Glomerular endothelial cell (primary cell): ENCODE data around the gene COL4A2. TPM values are rescaled to one million over a fixed set of nuclear protein-coding genes. Genes with fewer than 3 reads are reported as not detected.

Source experiments
- DNase-seq: peaks from one replicate; pipeline ENCODE4 v3.0.0-alpha.2; 2011; ENCODE audit warnings: low read depth, low spot score; ENCODE audit errors: extremely low read depth
- total RNA-seq: library from RNA; depleted of rRNA; stranded (reverse); fragments of >200 nt; gene quantifications from 2 replicates; pipeline ENCODE4 v1.2.3, GENCODE V29; 2015

COL4A2 gene
- total RNA-seq, 1 donor from 2014 or later: 3,750 TPM

- no peak for DNase-seq
Measured at GRCh38 chr13:110562036-110562597, 255.0 kb downstream of the COL4A2 start.

Other genes with a start within 250 kb of the COL4A2 start
- gene COL4A1, start 127 bp upstream of the COL4A2 start, total RNA-seq: 2,241 and 4,558 TPM in 2 replicates